AG09319 (cell line): ENCODE data around the gene CCAR1.
"Not testable (repeated sequence)": the region's sequence is repeated elsewhere in the genome, so short reads cannot be mapped to it uniquely, and the experiment has no call there.

Experiments used
- DNase-seq: peaks from one replicate; pipeline ENCODE4 v3.0.0-alpha.2; 2010; ENCODE audit warnings: low read depth; ENCODE audit errors: extremely low read depth
- TF ChIP-seq, protein P1 (sequence below): IDR thresholded peaks from 2 replicates; pipeline ENCODE4 v1.5.1; 2011; ENCODE audit warnings: low read depth, mild to moderate bottlenecking, inconsistent platforms, low read length, moderate library complexity

Gene CCAR1

GRCh38 chr10:68742397-68742796, 21.4 kb downstream of the CCAR1 start:
- TF ChIP-seq, protein P1, sequence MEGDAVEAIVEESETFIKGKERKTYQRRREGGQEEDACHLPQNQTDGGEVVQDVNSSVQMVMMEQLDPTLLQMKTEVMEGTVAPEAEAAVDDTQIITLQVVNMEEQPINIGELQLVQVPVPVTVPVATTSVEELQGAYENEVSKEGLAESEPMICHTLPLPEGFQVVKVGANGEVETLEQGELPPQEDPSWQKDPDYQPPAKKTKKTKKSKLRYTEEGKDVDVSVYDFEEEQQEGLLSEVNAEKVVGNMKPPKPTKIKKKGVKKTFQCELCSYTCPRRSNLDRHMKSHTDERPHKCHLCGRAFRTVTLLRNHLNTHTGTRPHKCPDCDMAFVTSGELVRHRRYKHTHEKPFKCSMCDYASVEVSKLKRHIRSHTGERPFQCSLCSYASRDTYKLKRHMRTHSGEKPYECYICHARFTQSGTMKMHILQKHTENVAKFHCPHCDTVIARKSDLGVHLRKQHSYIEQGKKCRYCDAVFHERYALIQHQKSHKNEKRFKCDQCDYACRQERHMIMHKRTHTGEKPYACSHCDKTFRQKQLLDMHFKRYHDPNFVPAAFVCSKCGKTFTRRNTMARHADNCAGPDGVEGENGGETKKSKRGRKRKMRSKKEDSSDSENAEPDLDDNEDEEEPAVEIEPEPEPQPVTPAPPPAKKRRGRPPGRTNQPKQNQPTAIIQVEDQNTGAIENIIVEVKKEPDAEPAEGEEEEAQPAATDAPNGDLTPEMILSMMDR = no peak
- no peak for DNase-seq

DNA sequence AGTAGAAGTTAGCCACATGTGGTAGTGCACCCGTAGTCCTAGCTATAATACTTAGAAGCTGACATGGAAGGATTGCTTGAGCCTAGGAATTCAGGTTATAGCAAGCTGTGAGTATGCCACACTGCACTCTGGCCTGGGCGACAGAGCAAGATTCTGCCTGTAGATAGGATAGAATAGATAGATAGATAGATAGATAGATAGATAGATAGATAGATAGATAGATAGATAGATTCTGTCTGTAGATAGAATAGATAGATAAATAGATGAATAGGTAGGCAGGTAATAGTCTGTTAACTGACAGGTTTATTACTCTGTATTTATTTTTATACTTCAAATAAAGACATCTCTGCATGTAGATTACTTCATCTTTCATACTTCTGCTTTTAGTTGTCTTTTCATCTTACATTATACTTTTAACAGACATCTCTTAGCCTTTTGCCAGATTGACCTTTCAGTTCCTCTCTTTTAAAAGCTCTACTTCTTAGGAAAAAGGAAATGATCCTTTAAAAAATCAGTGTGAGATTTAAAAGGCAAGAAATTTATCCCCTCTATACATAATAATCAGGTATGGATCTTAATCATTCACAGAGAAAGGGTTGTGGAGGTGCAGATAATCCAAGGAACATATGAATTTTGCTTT, 31.8 kb downstream of the CCAR1 start:
- TF ChIP-seq, protein P1 = no peak
- no peak for DNase-seq

DNA sequence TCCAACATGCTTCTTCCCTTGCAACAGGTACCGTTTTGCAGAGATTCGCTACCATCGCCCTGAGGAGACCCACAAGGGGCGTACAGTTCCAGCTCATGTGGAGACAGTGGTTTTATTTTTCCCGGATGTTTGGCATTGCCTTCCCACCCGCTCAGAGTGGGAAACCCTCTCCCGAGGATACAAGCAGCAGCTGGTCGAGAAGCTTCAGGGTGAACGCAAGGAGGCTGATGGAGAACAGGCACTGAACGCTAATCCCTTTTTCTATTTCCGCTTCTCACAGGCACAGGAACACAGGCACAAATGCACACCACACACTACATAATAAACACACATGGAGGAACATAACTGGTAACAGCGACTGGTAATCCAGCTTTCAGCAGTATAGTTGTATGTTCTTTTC, 35.2 kb downstream of the CCAR1 start:
- no peak for DNase-seq
- TF ChIP-seq, protein P1 = no peak

DNA sequence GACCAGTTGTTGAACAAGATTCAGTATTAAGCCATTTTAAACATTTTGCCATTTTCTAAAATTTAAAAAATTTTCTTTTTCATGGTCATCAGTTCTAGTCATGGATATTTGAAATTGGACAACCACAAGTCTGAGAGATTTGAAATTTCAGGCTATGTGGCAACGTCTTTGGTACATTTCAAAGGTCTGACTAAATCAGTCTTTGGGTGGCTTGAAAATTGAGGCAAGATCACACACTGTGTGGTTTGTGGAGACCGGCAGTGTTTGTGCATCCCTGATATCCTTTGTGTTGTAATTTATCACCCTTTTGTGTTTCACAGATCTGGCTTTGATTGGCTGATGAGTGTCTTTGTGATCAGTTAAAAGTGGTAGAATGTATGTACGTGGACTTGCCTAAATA, 35.7 kb downstream of the CCAR1 start:
- TF ChIP-seq, protein P1 = no peak
- DNase-seq = no peak

DNA sequence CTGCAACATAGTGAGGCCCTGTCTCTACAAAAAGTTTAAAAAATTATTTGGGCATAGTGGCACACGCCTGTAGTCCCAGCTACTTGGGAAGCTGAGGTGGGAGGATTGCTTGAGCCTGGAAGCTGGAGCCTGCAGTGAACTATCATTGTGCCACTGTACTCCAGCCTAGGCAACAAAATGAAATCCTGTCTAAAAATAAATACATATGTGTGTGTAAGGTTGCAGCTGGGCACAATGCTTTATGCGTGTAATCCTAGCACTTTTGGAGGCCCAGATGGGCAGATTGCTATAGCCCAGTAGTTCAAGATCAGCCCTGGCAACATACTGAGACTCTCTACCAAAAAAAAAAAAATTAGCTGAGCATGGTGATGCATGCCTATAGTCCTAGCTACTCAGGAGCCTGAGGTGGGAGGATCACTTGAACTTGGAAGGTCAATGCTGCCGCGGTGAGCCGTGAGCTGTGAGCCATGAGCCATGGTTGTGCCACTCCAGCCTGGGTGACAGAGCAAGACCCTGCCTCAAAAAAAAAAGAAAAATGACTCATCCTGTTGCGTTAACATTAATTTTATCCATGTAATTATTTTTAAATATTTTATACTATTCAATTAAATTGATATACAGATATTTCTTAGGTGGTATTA, 38.3 kb downstream of the CCAR1 start:
- TF ChIP-seq, protein P1 = no peak
- DNase-seq = no peak

DNA sequence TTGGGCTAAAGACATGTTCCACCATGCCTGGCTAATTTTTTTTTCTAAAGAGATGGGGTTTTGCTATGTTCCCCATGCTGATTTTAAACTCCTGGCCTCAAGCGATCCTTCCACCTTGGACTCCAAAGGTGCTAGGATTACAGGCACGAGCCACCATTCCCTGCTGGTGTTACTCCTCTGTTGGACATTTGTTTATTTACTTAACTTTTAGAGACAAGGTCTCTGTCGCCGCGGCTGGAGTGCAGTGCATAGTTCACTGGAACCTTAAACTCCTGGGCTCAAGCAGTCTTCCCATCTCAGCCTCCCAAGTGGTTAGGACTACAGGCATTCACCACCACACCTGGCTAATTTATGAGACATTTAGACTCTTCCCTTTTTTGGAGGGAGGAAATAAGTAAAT, 38.9 kb downstream of the CCAR1 start:
- DNase-seq = no peak
- TF ChIP-seq, protein P1 = no peak

DNA sequence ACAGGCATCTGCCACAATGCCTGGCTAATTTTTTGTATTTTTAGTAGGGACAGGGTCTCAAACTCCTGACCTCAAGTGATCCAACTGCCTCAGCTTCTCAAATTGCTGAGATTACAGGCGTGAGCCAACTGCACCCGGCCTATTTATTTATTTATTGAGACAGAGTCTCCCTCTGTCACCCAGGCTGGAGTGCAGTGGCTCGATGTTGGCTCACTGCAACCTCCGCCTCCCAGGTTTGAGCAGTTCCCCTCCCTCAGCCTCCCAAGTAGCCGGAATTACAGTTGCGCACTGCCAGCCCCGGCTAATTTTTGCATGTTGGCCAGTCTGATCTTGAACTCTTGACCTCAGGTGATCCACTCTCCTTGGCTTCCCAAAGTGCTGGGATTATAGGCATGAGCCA, 46.4 kb downstream of the CCAR1 start:
- not testable (repeated sequence) for DNase-seq
